ENCODE measurements around the gene GBA3.

Gene GBA3

DNA sequence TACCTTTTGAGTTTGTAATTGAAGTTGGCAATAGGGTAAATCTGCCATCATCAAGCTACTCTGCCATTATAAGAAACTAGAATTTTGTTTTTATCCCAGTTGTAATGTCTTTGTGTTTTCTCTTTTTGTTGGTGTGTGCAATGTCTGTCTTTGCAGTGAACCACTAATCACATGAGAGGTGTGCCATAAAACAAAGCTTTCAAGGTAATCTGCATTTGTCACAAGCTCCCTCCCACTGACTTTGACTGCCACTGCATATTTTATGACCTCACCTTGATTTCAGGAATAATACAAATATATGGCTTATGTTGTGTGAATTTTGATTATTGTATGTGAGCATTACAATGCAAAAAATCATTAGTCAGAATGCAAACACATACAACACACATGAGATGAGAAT, 9.0 kb upstream of the GBA3 start:
- in situ Hi-C loops (cut with MboI; ENCODE audit: low sequenced_read_pairs, unreplicated experiment) = loop anchor here (25.0 kb wide), 1 partner anchor 896 kb away; no protein-coding TSS in a partner anchor

DNA sequence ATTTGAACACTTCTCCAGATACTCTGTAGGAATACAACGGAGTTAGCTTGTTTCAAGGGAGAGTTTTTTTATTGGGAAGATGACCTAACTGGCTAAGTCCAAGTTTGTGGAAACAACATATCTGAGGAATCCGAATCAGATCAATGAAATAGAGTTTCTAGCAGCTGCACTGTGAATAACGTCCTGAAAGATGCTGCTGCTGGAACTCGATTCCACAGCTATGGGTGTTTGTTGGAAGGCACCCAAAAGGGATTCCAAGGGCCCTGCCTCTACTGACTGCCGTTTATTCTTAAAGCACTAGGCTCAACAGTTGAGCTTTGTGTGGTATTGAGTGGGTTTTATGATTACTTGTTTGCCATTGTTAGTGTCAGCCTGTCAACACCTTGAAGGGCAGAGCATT, 6.6 kb upstream of the GBA3 start:
- no peak for DNase-seq (ENCODE audit: low spot score)

More for the DNA sequence above, 9.0 kb upstream of the GBA3 start:
- TF ChIP-seq, protein P1, sequence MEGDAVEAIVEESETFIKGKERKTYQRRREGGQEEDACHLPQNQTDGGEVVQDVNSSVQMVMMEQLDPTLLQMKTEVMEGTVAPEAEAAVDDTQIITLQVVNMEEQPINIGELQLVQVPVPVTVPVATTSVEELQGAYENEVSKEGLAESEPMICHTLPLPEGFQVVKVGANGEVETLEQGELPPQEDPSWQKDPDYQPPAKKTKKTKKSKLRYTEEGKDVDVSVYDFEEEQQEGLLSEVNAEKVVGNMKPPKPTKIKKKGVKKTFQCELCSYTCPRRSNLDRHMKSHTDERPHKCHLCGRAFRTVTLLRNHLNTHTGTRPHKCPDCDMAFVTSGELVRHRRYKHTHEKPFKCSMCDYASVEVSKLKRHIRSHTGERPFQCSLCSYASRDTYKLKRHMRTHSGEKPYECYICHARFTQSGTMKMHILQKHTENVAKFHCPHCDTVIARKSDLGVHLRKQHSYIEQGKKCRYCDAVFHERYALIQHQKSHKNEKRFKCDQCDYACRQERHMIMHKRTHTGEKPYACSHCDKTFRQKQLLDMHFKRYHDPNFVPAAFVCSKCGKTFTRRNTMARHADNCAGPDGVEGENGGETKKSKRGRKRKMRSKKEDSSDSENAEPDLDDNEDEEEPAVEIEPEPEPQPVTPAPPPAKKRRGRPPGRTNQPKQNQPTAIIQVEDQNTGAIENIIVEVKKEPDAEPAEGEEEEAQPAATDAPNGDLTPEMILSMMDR (IDR thresholded peaks at IDR 0.05; ENCODE audit: borderline replicate concordance, control extremely low read depth, extremely low read depth, insufficient read depth, missing control alignments) = no peak
- no peak for DNase-seq (ENCODE audit: low spot score)

DNA sequence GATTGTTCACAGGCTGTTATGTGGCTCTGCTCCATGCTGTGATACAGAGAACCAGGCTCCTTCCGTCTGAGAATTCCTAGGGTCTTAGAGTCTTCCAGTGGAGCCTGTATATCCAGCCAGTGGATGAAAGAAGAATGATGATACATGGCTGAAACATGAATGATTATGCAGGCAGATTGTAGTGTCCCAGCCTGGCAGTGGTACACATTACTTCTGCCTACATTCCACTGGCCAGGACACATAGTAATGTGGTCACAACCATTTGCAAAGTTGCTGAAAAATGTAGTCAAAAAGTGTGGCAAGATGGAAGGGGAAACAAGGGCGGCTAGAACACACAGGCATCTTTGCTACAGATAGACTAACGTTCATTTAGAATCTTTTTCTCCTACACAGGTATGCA, 4.5 kb upstream of the GBA3 start:
- no peak for DNase-seq (ENCODE audit: low spot score)
- in situ Hi-C loops (cut with MboI; ENCODE audit: low sequenced_read_pairs, unreplicated experiment) = loop anchor here (25.0 kb wide), 1 partner anchor 901 kb away; no protein-coding TSS in a partner anchor
- TF ChIP-seq, protein P1 (IDR thresholded peaks at IDR 0.05; ENCODE audit: borderline replicate concordance, control extremely low read depth, extremely low read depth, insufficient read depth, missing control alignments) = no peak

More for the DNA sequence above, 6.6 kb upstream of the GBA3 start:
- in situ Hi-C loops (cut with MboI; ENCODE audit: low sequenced_read_pairs, unreplicated experiment) = loop anchor here (25.0 kb wide), 1 partner anchor 899 kb away; no protein-coding TSS in a partner anchor
- TF ChIP-seq, protein P1 (IDR thresholded peaks at IDR 0.05; ENCODE audit: borderline replicate concordance, control extremely low read depth, extremely low read depth, insufficient read depth, missing control alignments) = no peak

DNA sequence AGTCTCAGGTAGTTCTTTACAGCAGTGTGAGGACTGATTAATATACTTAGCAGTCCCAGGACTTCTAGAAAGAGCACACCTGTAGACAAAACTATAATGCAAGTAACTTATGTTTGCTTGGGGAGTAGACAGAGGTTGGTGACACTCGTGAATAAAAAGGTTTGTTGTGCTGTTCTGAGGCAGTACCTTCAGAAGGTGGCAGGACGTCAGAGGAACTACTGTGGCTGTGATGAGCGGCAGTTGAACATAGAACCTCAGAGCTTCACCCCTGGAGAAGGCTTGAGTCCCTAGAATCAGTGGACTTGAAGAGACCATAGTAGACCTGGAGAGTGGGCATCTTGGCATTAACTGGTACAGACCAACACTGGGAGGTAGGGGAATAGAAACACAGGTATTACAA, 3.3 kb upstream of the GBA3 start:
- no peak for DNase-seq (ENCODE audit: low spot score)
- in situ Hi-C loops (cut with MboI; ENCODE audit: low sequenced_read_pairs, unreplicated experiment) = loop anchor here (25.0 kb wide), 1 partner anchor 902 kb away; no protein-coding TSS in a partner anchor
- TF ChIP-seq, protein P1 (IDR thresholded peaks at IDR 0.05; ENCODE audit: borderline replicate concordance, control extremely low read depth, extremely low read depth, insufficient read depth, missing control alignments) = no peak

DNA sequence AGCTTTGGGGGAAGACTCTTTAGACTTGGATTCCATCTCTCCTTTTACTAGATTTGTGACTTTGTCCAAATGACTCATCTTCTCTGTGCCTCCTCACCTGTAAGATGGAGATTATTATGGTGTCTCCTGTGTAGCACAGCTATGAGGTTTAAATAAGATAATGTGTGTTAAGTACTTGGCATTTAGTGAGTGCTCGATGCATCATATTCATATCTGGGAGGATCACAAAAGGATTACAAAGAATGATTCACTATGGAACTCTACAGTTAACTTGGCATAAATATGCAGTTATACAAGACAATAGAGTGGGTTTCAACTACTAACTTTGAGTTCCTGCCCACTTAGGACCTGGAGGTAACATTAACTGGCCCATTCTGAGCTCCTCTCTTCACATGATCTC, 2.3 kb downstream of the GBA3 start:
- DNase-seq (ENCODE audit: low spot score) = no peak
- in situ Hi-C loops (cut with MboI; ENCODE audit: low sequenced_read_pairs, unreplicated experiment) = loop anchor here (10.0 to 25.0 kb wide), 2 partner anchors 280 to 908 kb away; no protein-coding TSS in a partner anchor
- TF ChIP-seq, protein P1 (IDR thresholded peaks at IDR 0.05; ENCODE audit: borderline replicate concordance, control extremely low read depth, extremely low read depth, insufficient read depth, missing control alignments) = no peak

DNA sequence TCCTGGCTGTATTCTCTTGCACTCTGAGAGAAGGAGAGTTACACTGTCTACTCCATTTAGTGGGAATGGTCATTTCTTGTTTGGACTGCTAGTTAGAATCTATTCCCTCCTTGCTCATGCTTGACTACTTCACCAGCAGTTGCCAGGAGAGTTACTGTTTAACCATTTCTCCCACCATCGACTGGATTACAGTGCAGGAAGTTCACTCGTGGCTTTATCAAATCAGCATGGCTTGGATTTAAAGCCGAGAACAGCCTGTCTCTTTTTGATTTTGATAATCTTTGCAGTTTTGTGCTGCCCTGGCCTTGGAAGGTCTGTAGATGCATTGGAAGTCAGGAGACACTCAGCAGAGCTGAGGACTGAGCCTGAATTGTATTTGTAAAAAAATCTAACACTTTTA, 3.2 kb downstream of the GBA3 start:
- in situ Hi-C loops (cut with MboI; ENCODE audit: low sequenced_read_pairs, unreplicated experiment) = loop anchor here (10.0 to 25.0 kb wide), 2 partner anchors 281 to 909 kb away; no protein-coding TSS in a partner anchor
- TF ChIP-seq, protein P1 (IDR thresholded peaks at IDR 0.05; ENCODE audit: borderline replicate concordance, control extremely low read depth, extremely low read depth, insufficient read depth, missing control alignments) = no peak
- DNase-seq (ENCODE audit: low spot score) = no peak
